RWPE2 (cell line): ENCODE measurements around the gene SLAMF6.

Source experiments
- ATAC-seq: fragments of 200-7000 bp; cut with Tn5 transposase; 3 replicates; pipeline ENCODE4 v1.9.1; 2021; ENCODE audit warnings: low read depth
- DNase-seq: peaks from one replicate; pipeline ENCODE4 v3.0.0-alpha.2; 2020; ENCODE audit warnings: low spot score
- H3K27ac ChIP-seq: fragments of 450-650 bp; 2 replicates; pipeline ENCODE4 v1.5.1; 2017; ENCODE audit warnings: mild to moderate bottlenecking; ENCODE audit not compliant: poor library complexity, severe bottlenecking
- H3K27me3 ChIP-seq: fragments of 250-450 bp; sonication (Bioruptor Pico); 2 replicates; pipeline ENCODE4 v1.5.1; 2021; ENCODE audit warnings: mild to moderate bottlenecking, moderate library complexity; ENCODE audit not compliant: insufficient read depth, poor library complexity, severe bottlenecking
- H3K36me3 ChIP-seq: fragments of 250-450 bp; sonication (Bioruptor Pico); 2 replicates; pipeline ENCODE4 v1.5.1; 2020; ENCODE audit warnings: low read depth, mild to moderate bottlenecking, moderate library complexity
- H3K4me1 ChIP-seq: fragments of 250-450 bp; sonication (Bioruptor Pico); 2 replicates; pipeline ENCODE4 v1.5.1; 2021; ENCODE audit warnings: mild to moderate bottlenecking, moderate library complexity; ENCODE audit not compliant: insufficient read depth, poor library complexity, severe bottlenecking
- H3K4me3 ChIP-seq: fragments of 250-450 bp; sonication (Bioruptor Pico); 2 replicates; pipeline ENCODE4 v1.5.1; 2021; ENCODE audit warnings: mild to moderate bottlenecking, moderate library complexity; ENCODE audit not compliant: severe bottlenecking
- H3K9me3 ChIP-seq: fragments of 250-450 bp; sonication (Bioruptor Pico); 2 replicates; pipeline ENCODE4 v1.5.1; 2021; ENCODE audit warnings: mild to moderate bottlenecking, moderate library complexity; ENCODE audit not compliant: severe bottlenecking
- CTCF ChIP-seq: fragments of 450-650 bp; IDR thresholded peaks from one replicate; pipeline ENCODE4 v1.5.1; 2017; ENCODE audit warnings: mild to moderate bottlenecking, moderate library complexity; ENCODE audit not compliant: poor library complexity, severe bottlenecking

SLAMF6 gene

GRCh38 chr1:160460683-160461287, 62.3 kb downstream of the SLAMF6 start:
- Histone ChIP-seq H3K4me1 (peaks cover 3% of the 10 kb centered on the region), H3K4me3 (no peak overlapping the region), H3K36me3 (no peaks in the 10 kb centered on the region), H3K9me3 (no peaks in the 10 kb centered on the region), H3K27me3 (no peaks in the 10 kb centered on the region), H3K27ac (no peak overlapping the region)
- TF ChIP-seq CTCF, result no peak
- no peak for ATAC-seq
- DNase-seq, result no peak

- H3K27ac ChIP-seq, result no peak overlapping the region
- TF ChIP-seq CTCF, result no peak
- H3K4me1 ChIP-seq, result peaks cover 3% of the 10 kb centered on the region
- DNase-seq (no peak), ATAC-seq (no peak)
- H3K27me3 ChIP-seq, result no peaks in the 10 kb centered on the region
- H3K4me3 ChIP-seq, result no peak overlapping the region
- no peaks in the 10 kb centered on the region for H3K36me3 ChIP-seq
- H3K9me3 ChIP-seq, result no peaks in the 10 kb centered on the region
These were observed 62.8 kb downstream of the SLAMF6 start for GRCh38 chr1:160460214-160460642.

- Histone ChIP-seq H3K4me3 (no peak overlapping the region), H3K27me3 (no peaks in the 10 kb centered on the region), H3K9me3 (no peaks in the 10 kb centered on the region), H3K4me1 (peaks cover 3% of the 10 kb centered on the region), H3K36me3 (no peaks in the 10 kb centered on the region), H3K27ac (no peak overlapping the region)
- TF ChIP-seq CTCF, result no peak
- DNase-seq, result no peak
- no peak for ATAC-seq
These were observed 63.4 kb downstream of the SLAMF6 start for GRCh38 chr1:160459687-160460086.

GRCh38 chr1:160459056-160459455, 64.0 kb downstream of the SLAMF6 start:
- no peak for ATAC-seq
- H3K9me3 ChIP-seq, result no peaks in the 10 kb centered on the region
- no peaks in the 10 kb centered on the region for H3K27me3 ChIP-seq
- H3K4me3 ChIP-seq, result no peak overlapping the region
- DNase-seq, result no peak
- no peaks in the 10 kb centered on the region for H3K36me3 ChIP-seq
- H3K4me1 ChIP-seq, result peaks cover 3% of the 10 kb centered on the region
- no peak overlapping the region for H3K27ac ChIP-seq
- no peak for TF ChIP-seq CTCF

- DNase-seq (no peak), ATAC-seq (no peak)
- Histone ChIP-seq H3K4me1 (no peaks in the 10 kb centered on the region), H3K27ac (no peak overlapping the region), H3K4me3 (no peak overlapping the region), H3K9me3 (no peaks in the 10 kb centered on the region), H3K36me3 (no peaks in the 10 kb centered on the region), H3K27me3 (no peaks in the 10 kb centered on the region)
- TF ChIP-seq CTCF, result no peak
These were observed 67.9 kb downstream of the SLAMF6 start for GRCh38 chr1:160455153-160455517.
